GM23248 (cell line): ENCODE measurements around the gene RASGEF1B.

Experiments used
- EZH2 ChIP-seq: fragments of 200-600 bp; sonication (generic); IDR thresholded peaks from 2 replicates; pipeline ENCODE4 v1.6.1; 2018; ENCODE audit warnings: antibody characterized with exemption, mild to moderate bottlenecking; ENCODE audit not compliant: insufficient read depth, poor library complexity, severe bottlenecking
- EZH2phosphoT487 ChIP-seq: fragments of 200-600 bp; sonication (generic); IDR thresholded peaks from 2 replicates; pipeline ENCODE4 v1.6.1; 2018; ENCODE audit warnings: antibody characterized with exemption, moderate library complexity, mild to moderate bottlenecking, low read depth; ENCODE audit not compliant: insufficient read depth

GRCh38 chr4:81507530-81507929 is 35.8 kb upstream of the RASGEF1B start:
- no peak for TF ChIP-seq EZH2phosphoT487
- no peak for TF ChIP-seq EZH2
